HCT116 (cell line): ENCODE data around the gene HDLBP. TPM values are rescaled to one million over a fixed set of nuclear protein-coding genes. Genes with fewer than 3 reads are reported as not detected.

Experiments
- ATAC-seq: fragments of 200-7000 bp; cut with Tn5 transposase; 2 replicates; pipeline ENCODE4 v1.9.1; 2020; ENCODE audit warnings: mild to moderate bottlenecking, moderate library complexity
- BruUV-seq: library from RNA; stranded (reverse); fragments of 400-500 nt; replicated peaks from 2 replicates; lab custom pipeline; 2021; lab: Mats Ljungman, UMichigan
- CTCF ChIA-PET: fragments of 300-600 bp; sonication (Branson Sonifier 250); formaldehyde crosslinking; loops from one replicate; lab custom pipeline; 2021; ENCODE audit warnings: antibody characterized with exemption; lab: Charles Lee
- POLR2A ChIA-PET: fragments of 300-600, 350-600 bp; sonication (Branson Sonifier 250); formaldehyde crosslinking; loops from one replicate; lab custom pipeline; 2021; ENCODE audit warnings: antibody characterized with exemption; lab: Charles Lee
- RAD21 ChIA-PET, 2 experiments: fragments of 300-600 bp; sonication (Branson Sonifier 250); formaldehyde crosslinking; loops; one replicate each; lab custom pipeline; 2023; ENCODE audit warnings: low total read pairs in 2 of 2; ENCODE audit not compliant: uncharacterized antibody in 2 of 2, unreplicated experiment in 2 of 2, low non-redundant PET in 1 of 2; lab: Charles Lee
- DNase-seq: peaks from one replicate; pipeline ENCODE4 v3.0.0-alpha.2; 2010; ENCODE audit warnings: low read depth, low spot score
- H2AFZ ChIP-seq: fragments of 200-600 bp; shearing (Covaris generic), sonication (generic); 2 replicates; pipeline ENCODE4 v1.6.1; 2017; ENCODE audit warnings: low read depth, mixed run types, mixed read lengths, antibody characterized with exemption, low read length; ENCODE audit not compliant: poor library complexity, severe bottlenecking
- H3K27ac ChIP-seq: 2 replicates; pipeline ENCODE4 v1.5.1; 2012; ENCODE audit warnings: low read depth, low read length
- H3K27me3 ChIP-seq: fragments of 200-600 bp; sonication (generic); 2 replicates; pipeline ENCODE4 v1.6.1; 2016; ENCODE audit warnings: mixed run types, low read length, mixed read lengths; ENCODE audit not compliant: insufficient read depth
- H3K36me3 ChIP-seq, 2 experiments: fragments of 200-500 bp in 1 of 2; fragments of 200-600 bp in 1 of 2; sonication (Bioruptor generic) in 1 of 2; sonication (generic) in 1 of 2; 2 replicates each; pipeline versions ENCODE4 v1.5.1 to v1.6.1; 2014 to 2016; ENCODE audit warnings: low read length in 2 of 2, inconsistent platforms in 1 of 2, mixed read lengths in 1 of 2, mixed run types in 1 of 2; ENCODE audit not compliant: insufficient read depth in 2 of 2, control insufficient read depth in 1 of 2
- H3K4me1 ChIP-seq, 2 experiments: fragments of 200-600 bp in 1 of 2; sonication (generic) in 1 of 2; 2 replicates each; pipeline versions ENCODE4 v1.5.1 to v1.6.1; 2012 to 2017; ENCODE audit warnings: low read length in 2 of 2, inconsistent platforms in 1 of 2, mild to moderate bottlenecking in 1 of 2, mixed read lengths in 1 of 2, mixed run types in 1 of 2, moderate library complexity in 1 of 2; ENCODE audit not compliant: insufficient read depth in 2 of 2, control insufficient read depth in 1 of 2
- H3K4me2 ChIP-seq: fragments of 200-600 bp; sonication (generic); 2 replicates; pipeline ENCODE4 v1.6.1; 2017; ENCODE audit warnings: mixed run types, low read length, mixed read lengths
- H3K4me3 ChIP-seq, 2 experiments: fragments of 200-600 bp in 1 of 2; sonication (generic) in 1 of 2; replicated peaks in 1 of 2; 2 replicates each; pipeline ENCODE4 v1.5.1; 2011 to 2016; ENCODE audit warnings: low read length in 2 of 2, control low read depth in 1 of 2, low read depth in 1 of 2, mild to moderate bottlenecking in 1 of 2, mixed read lengths in 1 of 2, mixed run types in 1 of 2
- H3K79me2 ChIP-seq: fragments of 200-600 bp; sonication (generic); 2 replicates; pipeline ENCODE4 v1.6.1; 2017; ENCODE audit warnings: mild to moderate bottlenecking, mixed run types, low read length, moderate library complexity, mixed read lengths; ENCODE audit not compliant: insufficient read depth
- H3K9ac ChIP-seq: fragments of 200-600 bp; sonication (generic); 2 replicates; pipeline ENCODE4 v1.6.1; 2016; ENCODE audit warnings: low read length, mixed read lengths
- H3K9me2 ChIP-seq: fragments of 200-600 bp; sonication (generic), shearing (Covaris generic); 2 replicates; pipeline ENCODE4 v1.6.1; 2017; ENCODE audit warnings: mixed run types, mild to moderate bottlenecking, moderate library complexity; ENCODE audit not compliant: insufficient read depth
- H3K9me3 ChIP-seq, 2 experiments: fragments of 200-500 bp in 1 of 2; fragments of 200-600 bp in 1 of 2; sonication (Bioruptor generic) in 1 of 2; sonication (generic) in 1 of 2; 2 replicates each; pipeline ENCODE4 v1.6.1; 2014 to 2017; ENCODE audit warnings: low read length in 2 of 2, mixed read lengths in 2 of 2, inconsistent platforms in 1 of 2, low read depth in 1 of 2, mild to moderate bottlenecking in 1 of 2, mixed run types in 1 of 2, moderate library complexity in 1 of 2; ENCODE audit not compliant: control insufficient read depth in 1 of 2, insufficient read depth in 1 of 2
- H4K20me1 ChIP-seq: fragments of 200-600 bp; sonication (generic), shearing (Covaris generic); 2 replicates; pipeline ENCODE4 v1.6.1; 2017; ENCODE audit warnings: mixed run types, mild to moderate bottlenecking, moderate library complexity; ENCODE audit not compliant: insufficient read depth
- CBX3 ChIP-seq: IDR thresholded peaks from 2 replicates; pipeline ENCODE4 v1.6.1; 2012; ENCODE audit warnings: low read depth
- CEBPB ChIP-seq: IDR thresholded peaks from 2 replicates; pipeline ENCODE4 v1.6.1; 2012; ENCODE audit warnings: low read depth
- EGR1 ChIP-seq: IDR thresholded peaks from 2 replicates; pipeline ENCODE4 v1.6.1; 2012; ENCODE audit warnings: low read depth
- ELF1 ChIP-seq: IDR thresholded peaks from 2 replicates; pipeline ENCODE4 v1.6.1; 2012; ENCODE audit warnings: low read depth, borderline replicate concordance
- EZH2 ChIP-seq: fragments of 200-600 bp; sonication (generic); IDR thresholded peaks from 2 replicates; pipeline ENCODE4 v1.6.1; 2017; ENCODE audit warnings: antibody characterized with exemption, mixed run types
- EZH2phosphoT487 ChIP-seq: fragments of 200-600 bp; IDR thresholded peaks from 2 replicates; pipeline ENCODE4 v1.6.1; 2018; ENCODE audit warnings: antibody characterized with exemption, borderline replicate concordance
- JUND ChIP-seq: IDR thresholded peaks from 2 replicates; pipeline ENCODE4 v1.6.1; 2012
- POLR2A ChIP-seq: IDR thresholded peaks from 2 replicates; pipeline ENCODE4 v1.7.0; 2011; ENCODE audit warnings: borderline replicate concordance; ENCODE audit not compliant: insufficient read depth, insufficient read length; ENCODE audit errors: extremely low read depth
- SIN3A ChIP-seq: IDR thresholded peaks from 2 replicates; pipeline ENCODE4 v1.6.1; 2012; ENCODE audit warnings: low read depth
- SP1 ChIP-seq: IDR thresholded peaks from 2 replicates; pipeline ENCODE4 v1.6.1; 2012; ENCODE audit warnings: low read depth
- SRF ChIP-seq: IDR thresholded peaks from 2 replicates; pipeline ENCODE4 v1.6.1; 2012; ENCODE audit warnings: low read depth
- TCF7L2 ChIP-seq: IDR thresholded peaks from 2 replicates; pipeline ENCODE4 v1.7.0; 2011; ENCODE audit warnings: borderline replicate concordance, inconsistent platforms; ENCODE audit not compliant: insufficient read depth, insufficient read length; ENCODE audit errors: extremely low read depth
- ZNF274 ChIP-seq: fragments of 200-500 bp; sonication (Bioruptor generic); IDR thresholded peaks from 2 replicates; pipeline ENCODE4 v1.6.1; 2014; ENCODE audit warnings: mild to moderate bottlenecking, low read depth, low read length, inconsistent platforms
- intact Hi-C: fragments of 100-400 bp; cut with micrococcal nuclease; formaldehyde crosslinking; loops from 2 replicates; pipeline ENCODE4 v1.10.0; 2022
- total RNA-seq: library from RNA; stranded (reverse); gene quantifications from one replicate; pipeline ENCODE4 v1.2.1, GENCODE V29; 2021; ENCODE audit not compliant: unreplicated experiment

Gene HDLBP
- total RNA-seq, 1 experiment from 2014 or later: 462 TPM

- Histone ChIP-seq H4K20me1 (no peaks in the 10 kb centered on the region), H3K9me3 (no peaks in the 10 kb centered on the region), H3K9me2 (no peaks in the 10 kb centered on the region), H3K4me1 (no peaks in the 10 kb centered on the region), H3K27ac (no peak overlapping the region), H3K4me3 (no peak overlapping the region), H3K27me3 (no peaks in the 10 kb centered on the region), H3K79me2 (peaks cover 12% of the 10 kb centered on the region), H2AFZ (no peak overlapping the region), H3K9ac (no peak overlapping the region), H3K4me2 (no peak overlapping the region), H3K36me3 (peaks cover 72 to 78% of the 10 kb centered on the region in 2 experiments)
- ChIA-PET RAD21 (no interaction called here), CTCF (no interaction called here), POLR2A (no interaction called here)
- no TSS peak for BruUV-seq
- intact Hi-C loops: no loop called here
- DNase-seq (no peak), ATAC-seq (no peak)
- TF ChIP-seq CBX3 (no peak), SRF (no peak), JUND (no peak), SP1 (no peak), EZH2phosphoT487 (no peak), TCF7L2 (no peak), CEBPB (no peak), SIN3A (no peak), ZNF274 (no peak)
Observed at GRCh38 chr2:241235859-241236593, 79.4 kb downstream of the HDLBP start.

GRCh38 chr2:241234962-241235740, 80.3 kb downstream of the HDLBP start:
- no peak overlapping the region for H3K27ac ChIP-seq
- no peak overlapping the region for H3K4me3 ChIP-seq
- peaks cover 3% of the 10 kb centered on the region; the same call in 1 of the 2 replicates for H3K79me2 ChIP-seq
- intact Hi-C loops: no loop called here
- H3K4me2 ChIP-seq: no peak overlapping the region
- no peak overlapping the region for H3K9ac ChIP-seq
- H3K36me3 ChIP-seq: peaks cover 70 to 82% of the 10 kb centered on the region in 2 experiments
- H3K9me2 ChIP-seq: no peaks in the 10 kb centered on the region
- BruUV-seq: no TSS peak
- H2AFZ ChIP-seq: no peak overlapping the region
- CTCF ChIA-PET: no interaction called here
- POLR2A ChIA-PET: no interaction called here
- H3K27me3 ChIP-seq: no peaks in the 10 kb centered on the region
- no peaks in the 10 kb centered on the region for H3K9me3 ChIP-seq
- H4K20me1 ChIP-seq: no peaks in the 10 kb centered on the region
- DNase-seq (no peak), ATAC-seq (no peak)
- TF ChIP-seq CBX3: no peak
- TF ChIP-seq EGR1: no peak
- no peak for TF ChIP-seq ELF1
- no peak for TF ChIP-seq JUND
- TF ChIP-seq EZH2: no peak
- TF ChIP-seq POLR2A: no peak
- no peak for TF ChIP-seq SIN3A
- no peak for TF ChIP-seq TCF7L2
- RAD21 ChIA-PET: no interaction called here
- no peaks in the 10 kb centered on the region for H3K4me1 ChIP-seq
